ENCODE data around the gene REV3L. TPM values are rescaled to one million over a fixed set of nuclear protein-coding genes. Genes with fewer than 3 reads are reported as not detected.

REV3L gene
- total and polyA plus RNA-seq, 4 donors = 8.8 to 91.4 (median 19.8) TPM

GRCh38 chr6:111260570-111261298 is 222.3 kb downstream of the REV3L start:
- Histone ChIP-seq H3K27ac (ENCODE audit: low read depth in 1 of 2, low read length in 1 of 2) (no peak overlapping the region), H3K9me3 (ENCODE audit: control insufficient read depth in 4 of 4, insufficient read depth in 3 of 4, low read length in 3 of 4) (no peaks in the 10 kb centered on the region), H3K4me1 (ENCODE audit: control insufficient read depth in 5 of 5, insufficient read depth in 5 of 5, low read length in 5 of 5) (peaks cover 0 to 10% (median 0%) of the 10 kb centered on the region in 5 donors), H3K9ac (ENCODE audit: insufficient read depth in 1 of 2, low read length in 2 of 2) (peak overlapping the region in 1 of 2 donors; percentile 58), H3K36me3 (ENCODE audit: control insufficient read depth in 4 of 4, insufficient read depth in 4 of 4, low read length in 4 of 4) (peaks cover 0 to 14% (median 5%) of the 10 kb centered on the region in 4 donors), H3K27me3 (ENCODE audit: control insufficient read depth in 3 of 3, insufficient read depth in 3 of 3, low read length in 2 of 3) (no peaks in the 10 kb centered on the region), H3K4me3 (no peak overlapping the region)
- TF ChIP-seq, protein P1, sequence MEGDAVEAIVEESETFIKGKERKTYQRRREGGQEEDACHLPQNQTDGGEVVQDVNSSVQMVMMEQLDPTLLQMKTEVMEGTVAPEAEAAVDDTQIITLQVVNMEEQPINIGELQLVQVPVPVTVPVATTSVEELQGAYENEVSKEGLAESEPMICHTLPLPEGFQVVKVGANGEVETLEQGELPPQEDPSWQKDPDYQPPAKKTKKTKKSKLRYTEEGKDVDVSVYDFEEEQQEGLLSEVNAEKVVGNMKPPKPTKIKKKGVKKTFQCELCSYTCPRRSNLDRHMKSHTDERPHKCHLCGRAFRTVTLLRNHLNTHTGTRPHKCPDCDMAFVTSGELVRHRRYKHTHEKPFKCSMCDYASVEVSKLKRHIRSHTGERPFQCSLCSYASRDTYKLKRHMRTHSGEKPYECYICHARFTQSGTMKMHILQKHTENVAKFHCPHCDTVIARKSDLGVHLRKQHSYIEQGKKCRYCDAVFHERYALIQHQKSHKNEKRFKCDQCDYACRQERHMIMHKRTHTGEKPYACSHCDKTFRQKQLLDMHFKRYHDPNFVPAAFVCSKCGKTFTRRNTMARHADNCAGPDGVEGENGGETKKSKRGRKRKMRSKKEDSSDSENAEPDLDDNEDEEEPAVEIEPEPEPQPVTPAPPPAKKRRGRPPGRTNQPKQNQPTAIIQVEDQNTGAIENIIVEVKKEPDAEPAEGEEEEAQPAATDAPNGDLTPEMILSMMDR (IDR thresholded peaks at IDR 0.05; ENCODE audit: control extremely low read depth, extremely low read depth) = no peak
- WGBS, 2 donors = 89 to 93% methylated on average over 12 of the region's 12 CpGs
- ATAC-seq (ENCODE audit: insufficient read depth, low FRiP score) (no peak), DNase-seq (no peak)

- H3K9ac ChIP-seq (ENCODE audit: insufficient read depth in 1 of 2, low read length in 2 of 2) = peak overlapping the region; percentile 76 to 91
- H3K36me3 ChIP-seq (ENCODE audit: control insufficient read depth in 4 of 4, insufficient read depth in 4 of 4, low read length in 4 of 4) = peaks cover 0 to 7% (median 4%) of the 10 kb centered on the region in 4 donors
- no peaks in the 10 kb centered on the region for H3K9me3 ChIP-seq (ENCODE audit: control insufficient read depth in 4 of 4, insufficient read depth in 3 of 4, low read length in 3 of 4)
- H3K27ac ChIP-seq (ENCODE audit: low read depth in 1 of 2, low read length in 1 of 2) = peak overlapping the region; percentile 95 to 98
- peaks cover 0 to 7% (median 5%) of the 10 kb centered on the region in 3 donors for H3K27me3 ChIP-seq (ENCODE audit: control insufficient read depth in 3 of 3, insufficient read depth in 3 of 3, low read length in 2 of 3)
- DNase-seq (peak; percentile 99 to 100 (median 100)), ATAC-seq (ENCODE audit: insufficient read depth, low FRiP score) (peak; percentile 99)
- peaks cover 0 to 10% (median 0%) of the 10 kb centered on the region in 5 donors for H3K4me1 ChIP-seq (ENCODE audit: control insufficient read depth in 5 of 5, insufficient read depth in 5 of 5, low read length in 5 of 5)
- H3K4me3 ChIP-seq = peak overlapping the region; percentile 79
- TF ChIP-seq, protein P1 (IDR thresholded peaks at IDR 0.05; ENCODE audit: control extremely low read depth, extremely low read depth) = peak; percentile 99
- 1% methylated on average over 57 to 59 of the region's 59 CpGs for WGBS, 2 donors
Measured at GRCh38 chr6:111259089-111259831, 223.8 kb downstream of the REV3L start.

DNA sequence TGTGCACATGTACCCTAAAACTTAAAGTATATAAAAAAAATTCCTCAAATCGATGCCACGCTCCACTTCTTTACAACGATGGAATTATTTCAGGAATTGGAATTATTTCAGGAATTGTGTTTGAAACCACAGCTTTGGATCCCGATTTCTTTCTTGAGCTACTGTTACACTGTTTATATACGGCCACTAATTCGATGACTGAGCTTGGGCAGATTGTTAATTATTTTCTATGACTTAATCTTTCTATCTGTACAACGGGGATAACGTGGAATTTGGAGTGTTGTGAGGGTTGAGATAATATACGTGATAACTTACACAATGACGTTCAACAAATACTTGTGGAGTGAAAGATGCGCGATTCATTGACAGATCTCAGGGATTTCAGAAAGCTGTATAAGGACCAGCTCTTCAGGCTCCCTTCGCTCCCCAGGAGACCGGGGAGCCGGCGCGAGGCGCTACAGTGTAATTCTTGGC is 224.4 kb downstream of the REV3L start:
- H3K9ac ChIP-seq (ENCODE audit: insufficient read depth in 1 of 2, low read length in 2 of 2) = peak overlapping the region in 1 of 2 donors; percentile 73
- DNase-seq (no peak), ATAC-seq (ENCODE audit: insufficient read depth, low FRiP score) (peak; percentile 6)
- 15 to 20% methylated on average over 18 of the region's 18 CpGs for WGBS, 2 donors
- no peaks in the 10 kb centered on the region for H3K9me3 ChIP-seq (ENCODE audit: control insufficient read depth in 4 of 4, insufficient read depth in 3 of 4, low read length in 3 of 4)
- H3K4me3 ChIP-seq = no peak overlapping the region
- H3K27ac ChIP-seq (ENCODE audit: low read depth in 1 of 2, low read length in 1 of 2) = peak overlapping the region in 1 of 2 donors; percentile 59
- H3K4me1 ChIP-seq (ENCODE audit: control insufficient read depth in 5 of 5, insufficient read depth in 5 of 5, low read length in 5 of 5) = peaks cover 0 to 10% (median 0%) of the 10 kb centered on the region in 5 donors
- peaks cover 0 to 9% (median 9%) of the 10 kb centered on the region in 3 donors for H3K27me3 ChIP-seq (ENCODE audit: control insufficient read depth in 3 of 3, insufficient read depth in 3 of 3, low read length in 2 of 3)
- peaks cover 0 to 1% (median 0%) of the 10 kb centered on the region in 4 donors for H3K36me3 ChIP-seq (ENCODE audit: control insufficient read depth in 4 of 4, insufficient read depth in 4 of 4, low read length in 4 of 4)
- TF ChIP-seq, protein P1 (IDR thresholded peaks at IDR 0.05; ENCODE audit: control extremely low read depth, extremely low read depth) = no peak

Measured in lung (tissue), 12 donors.